Right cardiac atrium (tissue), 5 donors: Measurements from ENCODE around the gene SORT1. TPM values are rescaled to one million over a fixed set of nuclear protein-coding genes. Genes with fewer than 3 reads are reported as not detected.
A peak's percentile ranks its signal among the peaks of the same experiment; 100 is the strongest.

Source experiments
- ATAC-seq, 2 donors: fragments of 200-7000 bp; cut with Tn5 transposase; one replicate each; pipeline versions ENCODE4 v1.8.0 to v1.9.1; 2020; ENCODE audit warnings: moderate library complexity in 2 of 2, mild to moderate bottlenecking in 1 of 2
- DNase-seq, 3 donors: peaks; one replicate each; pipeline ENCODE4 v3.0.0-alpha.2; 2020
- H3K27ac ChIP-seq: one replicate; pipeline ENCODE4 v1.5.1; 2013; ENCODE audit warnings: mild to moderate bottlenecking, low read length, control low read depth, moderate library complexity
- H3K27me3 ChIP-seq: one replicate; pipeline ENCODE4 v1.6.1; 2013; ENCODE audit not compliant: control insufficient read depth, insufficient read depth
- H3K4me1 ChIP-seq: one replicate; pipeline ENCODE4 v1.6.1; 2013; ENCODE audit warnings: low read length; ENCODE audit not compliant: control insufficient read depth, insufficient read depth
- H3K4me3 ChIP-seq: one replicate; pipeline ENCODE4 v1.5.1; 2013; ENCODE audit warnings: low read length, control low read depth
- H3K9me3 ChIP-seq: one replicate; pipeline ENCODE4 v1.6.1; 2013; ENCODE audit warnings: low read length; ENCODE audit not compliant: control insufficient read depth
- WGBS: extraction: QIAGEN DNeasy Blood & Tissue Kit; methylation state at CpG from one replicate; pipeline ENCODE4 v1.1.7; 2013; 5-methylcytosine and 5-hydroxymethylcytosine counted together
- intact Hi-C, 4 donors: fragments of 100-400 bp; cut with DNase I; formaldehyde crosslinking; loops; one replicate each; pipeline versions ENCODE4 v1.11.0 to v1.14.0; 2022 to 2023
- polyA plus RNA-seq: library from polyadenylated mRNA; stranded (reverse); fragments of 200-250 nt; gene quantifications from one replicate; pipeline ENCODE4 v1.2.3, GENCODE V29; 2013
- total RNA-seq, 4 donors: library from RNA; stranded (reverse); fragmentation: NEBNext Ultra II Directional; extraction: Animal tissue kit (Norgen Biotek cat#: 25700); gene quantifications; one replicate each; pipeline ENCODE4 v1.2.1, GENCODE V29; 2021
- donor health status: healthy with polysubstance abuse.
- donor health status: DM: no; HTN: yes; CAD: no.
- donor health status: DM: no; HTN: no; CAD: no.
- donor health status: DM: no; HTN: yes; CAD: no; lungs with severe emphysema.
- donor health status: DM: yes; HTN: yes; CAD: no.

Gene SORT1
- total and polyA plus RNA-seq, 5 donors = 57.6 to 170 (median 123) TPM

DNA sequence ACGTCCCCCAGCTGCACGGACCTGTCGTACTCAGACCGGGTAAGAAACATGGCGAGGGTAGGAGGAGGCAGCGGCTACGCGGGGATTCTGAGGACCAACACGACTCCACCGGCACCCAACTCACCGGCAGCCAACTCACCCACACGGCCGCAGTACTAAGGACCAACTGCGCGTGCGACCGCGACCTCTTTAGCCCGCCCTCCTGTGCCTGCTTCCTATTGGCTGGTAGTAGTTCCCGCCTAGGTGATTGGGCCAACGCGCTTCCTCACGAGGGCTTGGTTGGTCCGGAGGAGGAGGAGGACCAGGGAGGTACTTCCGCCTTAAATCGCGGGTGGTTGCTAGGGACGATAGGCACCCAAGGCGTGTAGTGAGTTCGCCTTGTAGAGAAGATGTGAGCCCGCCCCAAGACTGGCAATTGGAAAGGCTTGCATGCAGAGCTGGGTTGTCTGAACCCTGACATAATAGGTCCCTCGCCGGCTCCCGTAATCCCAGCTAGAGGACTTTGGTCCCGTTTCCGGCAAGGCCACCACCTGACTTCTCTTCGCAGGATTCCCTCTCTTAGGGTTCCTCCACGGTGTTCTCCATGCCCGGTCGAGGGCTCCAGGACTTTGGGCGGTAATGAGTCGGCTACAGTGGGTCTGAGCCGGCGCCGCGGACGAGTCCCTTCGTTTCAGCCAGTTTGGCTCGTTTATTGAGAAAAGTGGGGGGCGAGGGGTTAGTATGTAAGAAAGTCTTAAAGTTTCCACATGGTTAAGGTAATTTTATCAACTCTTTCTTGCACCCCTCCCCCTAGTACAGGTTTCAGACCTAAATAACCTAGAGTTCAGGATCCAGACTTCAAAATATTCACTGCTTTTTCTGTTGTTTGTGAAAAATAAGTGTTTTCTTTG, 28.8 kb upstream of the SORT1 start, which contains the start of gene PSMA5:
PSMA5 (minus strand) TSS at position 168 of the 890 bp plus-strand sequence; CDS start at position 50, 118 bp downstream.
- DNase-seq (peak; percentile 98), ATAC-seq (peak; percentile 100)
- no peaks in the 10 kb centered on the region for H3K4me1 ChIP-seq
- no peaks in the 10 kb centered on the region for H3K9me3 ChIP-seq
- H3K4me3 ChIP-seq = peak within 1 kb of the TSS; percentile 54
- intact Hi-C loops = no loop called here
- H3K27me3 ChIP-seq = no peaks in the 10 kb centered on the region
- under 1% methylated on average over 50 of the region's 50 CpGs for WGBS
- H3K27ac ChIP-seq = peak within 1 kb of the TSS; percentile 95

- Histone ChIP-seq H3K27ac (peak overlapping the region; percentile 82), H3K4me3 (peak overlapping the region; percentile 54), H3K4me1 (no peaks in the 10 kb centered on the region), H3K27me3 (no peaks in the 10 kb centered on the region), H3K9me3 (no peaks in the 10 kb centered on the region)
- DNase-seq (no peak), ATAC-seq (peak; percentile 45 to 61)
- 2% methylated on average over 32 of the region's 32 CpGs for WGBS
- intact Hi-C loops = no loop called here
Observed at GRCh38 chr1:109425391-109426280, 27.9 kb upstream of the SORT1 start.

GRCh38 chr1:109423498-109423897, 25.8 kb upstream of the SORT1 start:
- Histone ChIP-seq H3K9me3 (no peaks in the 10 kb centered on the region), H3K27ac (no peak overlapping the region), H3K4me1 (no peaks in the 10 kb centered on the region), H3K27me3 (no peaks in the 10 kb centered on the region), H3K4me3 (no peak overlapping the region)
- intact Hi-C loops = no loop called here
- 69% methylated on average over 2 of the region's 2 CpGs for WGBS
- ATAC-seq = no peak
- no peak for DNase-seq

DNA sequence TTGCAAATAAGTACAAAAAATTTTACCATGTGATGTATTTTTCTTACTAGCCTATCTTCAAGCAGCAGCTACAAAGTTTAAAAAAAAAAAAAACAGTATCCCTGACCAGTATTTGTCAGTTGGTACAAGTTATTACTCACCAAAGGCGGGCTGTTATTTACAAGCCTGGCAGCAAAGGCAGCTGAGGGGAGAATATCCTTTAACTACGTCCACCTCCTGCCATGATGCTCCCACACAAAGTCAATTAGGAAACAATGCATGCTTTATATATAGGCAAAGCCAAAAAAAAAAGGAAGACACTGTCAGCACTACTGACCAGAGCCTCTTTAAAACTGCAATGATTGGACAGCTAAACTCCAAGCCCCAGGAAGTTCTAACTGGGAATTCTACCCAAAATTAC, 14.8 kb upstream of the SORT1 start:
- no peak for DNase-seq
- Histone ChIP-seq H3K4me3 (no peak overlapping the region), H3K9me3 (no peaks in the 10 kb centered on the region), H3K4me1 (no peaks in the 10 kb centered on the region), H3K27me3 (no peaks in the 10 kb centered on the region), H3K27ac (no peak overlapping the region)
- ATAC-seq = no peak
- 84% methylated on average over 2 of the region's 2 CpGs for WGBS
- intact Hi-C loops = no loop called here

- intact Hi-C loops = no loop called here
- no peak for ATAC-seq
- WGBS = 76% methylated on average over 4 of the region's 4 CpGs
- no peaks in the 10 kb centered on the region for H3K4me1 ChIP-seq
- H3K4me3 ChIP-seq = no peak overlapping the region
- H3K27me3 ChIP-seq = no peaks in the 10 kb centered on the region
- H3K27ac ChIP-seq = no peak overlapping the region
- no peak for DNase-seq
- no peaks in the 10 kb centered on the region for H3K9me3 ChIP-seq
Observed at GRCh38 chr1:109404838-109405237, 7.1 kb upstream of the SORT1 start.

DNA sequence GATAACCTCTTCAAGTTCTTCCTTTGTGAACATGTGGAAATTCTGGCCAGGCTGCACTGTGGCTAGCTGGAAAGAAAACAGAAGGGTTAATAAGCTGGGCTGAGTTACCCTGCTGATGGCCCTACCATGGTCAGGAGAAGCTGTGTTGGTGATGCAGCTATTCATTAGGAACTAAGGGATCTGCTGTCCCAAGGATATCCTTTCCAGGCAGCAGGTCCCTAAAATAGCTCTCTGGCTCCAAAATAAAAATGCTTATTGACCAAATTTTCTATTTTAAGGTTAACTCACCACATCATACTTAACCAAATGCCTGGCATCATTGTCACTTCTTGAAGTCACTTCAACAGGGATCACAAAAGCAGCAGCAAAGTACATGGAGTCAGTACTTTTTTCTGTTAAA, 4.3 kb upstream of the SORT1 start:
- ATAC-seq (no peak), DNase-seq (no peak)
- no peaks in the 10 kb centered on the region for H3K27me3 ChIP-seq
- H3K27ac ChIP-seq = peak overlapping the region; percentile 14
- H3K4me1 ChIP-seq = no peaks in the 10 kb centered on the region
- no peak overlapping the region for H3K4me3 ChIP-seq
- intact Hi-C loops = no loop called here
- no peaks in the 10 kb centered on the region for H3K9me3 ChIP-seq

- Histone ChIP-seq H3K27ac (no peak overlapping the region), H3K27me3 (no peaks in the 10 kb centered on the region), H3K4me1 (no peaks in the 10 kb centered on the region), H3K9me3 (no peaks in the 10 kb centered on the region), H3K4me3 (no peak overlapping the region)
- intact Hi-C loops = no loop called here
- WGBS = 91% methylated on average over 3 of the region's 3 CpGs
- DNase-seq (no peak), ATAC-seq (no peak)
Observed at GRCh38 chr1:109400035-109400655, 2.4 kb upstream of the SORT1 start.

DNA sequence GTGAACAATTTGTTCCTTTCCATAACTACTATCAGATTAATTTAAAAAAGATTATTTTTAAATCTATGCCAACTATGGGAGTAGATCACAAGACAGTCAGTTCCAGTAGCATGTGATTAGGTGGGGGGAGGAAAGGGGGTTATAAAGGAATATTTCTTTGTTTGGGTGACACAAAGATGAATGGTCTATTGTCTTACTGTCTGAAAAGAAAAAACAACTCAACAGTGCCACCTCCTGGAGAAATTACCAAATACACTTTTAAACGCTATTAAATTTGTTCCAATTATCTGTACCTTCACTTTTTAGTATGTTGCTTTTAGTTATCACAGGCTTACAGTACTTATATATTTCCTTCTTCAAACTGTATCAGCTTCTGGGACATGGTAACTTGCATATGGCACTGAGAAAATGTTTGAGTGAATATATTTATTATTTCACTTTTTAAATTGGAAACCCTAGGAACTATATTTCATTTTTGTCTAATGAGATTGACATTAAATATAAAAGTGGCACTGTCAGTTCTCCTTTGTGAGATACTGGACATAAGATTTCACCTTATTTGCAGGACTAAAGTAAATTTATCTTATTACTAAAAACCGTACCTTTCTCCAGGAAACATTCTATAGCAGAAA, 1.7 kb upstream of the SORT1 start:
- peak in 1 of 2 donors; percentile 18 for ATAC-seq
- Histone ChIP-seq H3K27me3 (no peaks in the 10 kb centered on the region), H3K4me3 (no peak overlapping the region), H3K27ac (no peak overlapping the region), H3K9me3 (no peaks in the 10 kb centered on the region), H3K4me1 (no peaks in the 10 kb centered on the region)
- WGBS = 33% methylated on average over 2 of the region's 2 CpGs
- intact Hi-C loops = loop anchor here (1.0 to 10.0 kb wide), 7 partner anchors 55 to 137 kb away; partner anchors contain the start of gene MYBPHL (in 1 of the 4)
- DNase-seq = no peak

GRCh38 chr1:109398343-109399225, 866 bp upstream of the SORT1 start:
- Histone ChIP-seq H3K4me3 (peak overlapping the region; percentile 91), H3K27me3 (no peaks in the 10 kb centered on the region), H3K9me3 (no peaks in the 10 kb centered on the region), H3K27ac (peak overlapping the region; percentile 55), H3K4me1 (no peaks in the 10 kb centered on the region)
- ATAC-seq = no peak
- DNase-seq = no peak
- intact Hi-C loops = loop anchor here (1.0 to 10.0 kb wide), 7 partner anchors 54 to 136 kb away; partner anchors contain the start of gene MYBPHL (in 1 of the 4)
- WGBS = 50% methylated on average over 18 of the region's 18 CpGs
